Peyer's patch (tissue), 4 donors: ENCODE results near the gene TMTC2. TPM values are rescaled to one million over a fixed set of nuclear protein-coding genes. Genes with fewer than 3 reads are reported as not detected.

Source experiments
- DNase-seq, 3 donors: peaks; one replicate each; pipeline ENCODE4 v3.0.0-alpha.2; 2017 to 2019
- H3K27ac ChIP-seq, 4 donors: fragments of 200-600 bp; sonication (generic); one replicate each; pipeline ENCODE4 v1.5.1; 2016 to 2019
- H3K27me3 ChIP-seq, 2 donors: fragments of 200-600 bp; sonication (generic); one replicate each; pipeline ENCODE4 v1.5.1; 2019
- H3K36me3 ChIP-seq, 3 donors: fragments of 200-600 bp; sonication (generic); one replicate each; pipeline ENCODE4 v1.5.1; 2016 to 2019
- H3K4me1 ChIP-seq, 4 donors: fragments of 200-600 bp; sonication (generic); one replicate each; pipeline ENCODE4 v1.5.1; 2016 to 2019
- H3K4me3 ChIP-seq, 4 donors: fragments of 200-600 bp; sonication (generic); 1 replicate in 3 of 4; 2 replicates in 1 of 4; pipeline ENCODE4 v1.5.1; 2016 to 2019; ENCODE audit warnings: mild to moderate bottlenecking in 1 of 4
- H3K9me3 ChIP-seq, 4 donors: fragments of 200-600 bp; sonication (generic); one replicate each; pipeline ENCODE4 v1.5.1; 2016 to 2019; ENCODE audit warnings: mild to moderate bottlenecking in 1 of 4
- CTCF ChIP-seq, 6 experiments: fragments of 450-650 bp in 4 of 6; fragments of 200-600 bp in 2 of 6; sonication (generic) in 1 of 6; IDR thresholded peaks; one replicate each; pipeline ENCODE4 v1.5.1; 2017 to 2019; ENCODE audit warnings: antibody characterized with exemption in 6 of 6, mild to moderate bottlenecking in 3 of 6, moderate library complexity in 1 of 6
- POLR2A ChIP-seq, 2 donors: fragments of 450-650 bp; IDR thresholded peaks; one replicate each; pipeline ENCODE4 v1.5.1; 2017; ENCODE audit warnings: antibody characterized with exemption in 2 of 2, mild to moderate bottlenecking in 2 of 2, moderate library complexity in 2 of 2
- total RNA-seq, 4 donors: library from RNA; depleted of rRNA; stranded (reverse); fragments of >200 nt; gene quantifications; one replicate each; pipeline ENCODE4 v1.1.0, GENCODE V29; 2016

Gene TMTC2
- total RNA-seq, 4 donors from 2014 or later: 7.0 to 19.8 (median 8.5) TPM

DNA sequence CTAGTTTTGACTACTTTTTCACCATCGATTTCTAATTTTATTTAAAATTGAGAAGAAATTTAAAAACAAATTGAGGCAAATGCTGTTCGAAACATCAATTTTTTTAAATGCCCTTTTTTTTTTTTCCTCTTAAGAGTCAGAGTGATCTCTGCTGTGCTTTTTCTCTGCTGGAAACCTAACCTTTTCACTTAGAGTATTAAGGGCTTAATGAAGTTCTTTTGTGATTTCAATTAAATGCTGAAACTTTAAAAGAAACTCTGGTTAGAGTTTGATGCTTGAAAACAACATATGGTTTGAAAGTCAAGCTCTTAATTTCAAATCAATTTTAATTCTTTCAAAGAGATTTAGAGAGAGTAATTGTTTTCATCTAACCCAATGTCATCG lies 171.8 kb downstream of the TMTC2 start:
- TF ChIP-seq POLR2A (IDR thresholded peaks at IDR 0.05): no peak
- no peak for TF ChIP-seq CTCF (IDR thresholded peaks at IDR 0.05)
- no peaks in the 10 kb centered on the region for H3K9me3 ChIP-seq
- H3K27me3 ChIP-seq: no peaks in the 10 kb centered on the region
- no peak overlapping the region for H3K27ac ChIP-seq
- H3K36me3 ChIP-seq: no peaks in the 10 kb centered on the region
- no peak for DNase-seq
- H3K4me3 ChIP-seq: no peak overlapping the region
- peaks cover 0 to 6% (median 0%) of the 10 kb centered on the region in 4 donors for H3K4me1 ChIP-seq

DNA sequence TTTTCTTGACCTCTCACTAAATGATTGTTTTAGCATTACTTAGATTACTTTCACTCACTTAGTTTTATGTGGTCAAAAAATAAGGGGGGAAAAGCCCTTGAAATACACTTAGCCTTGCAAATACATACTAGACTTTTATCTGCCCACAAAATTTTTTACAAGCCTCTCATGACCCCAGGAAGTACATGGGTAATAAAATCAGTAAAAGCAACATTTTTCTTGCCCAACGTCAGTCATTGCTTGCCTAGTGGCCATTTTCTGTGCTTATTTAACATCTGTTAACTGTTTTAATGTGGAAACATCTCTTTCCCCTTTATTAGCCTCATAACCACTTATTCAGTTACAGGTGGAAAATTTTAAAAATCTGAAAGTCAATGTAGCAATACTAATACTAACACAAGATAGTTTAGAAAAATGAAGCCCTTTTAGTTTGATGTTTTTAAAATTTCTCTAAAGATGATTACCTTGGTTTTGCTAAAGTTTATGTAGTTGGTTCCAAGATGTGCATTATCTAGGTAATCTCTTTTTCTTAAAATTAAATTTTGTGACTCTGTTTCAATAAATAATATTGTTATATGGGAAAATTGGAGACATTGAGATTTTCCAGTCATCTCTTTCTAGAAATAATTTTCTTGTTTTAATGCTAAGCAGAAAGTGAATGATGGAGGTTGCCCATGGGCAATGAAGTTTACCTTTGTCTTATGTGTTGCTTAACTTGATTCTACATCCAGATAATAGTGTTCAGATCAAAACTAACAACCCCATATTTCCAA lies 175.5 kb downstream of the TMTC2 start:
- H3K4me1 ChIP-seq: peaks cover 0 to 11% (median 0%) of the 10 kb centered on the region in 4 donors
- H3K27ac ChIP-seq: no peak overlapping the region
- H3K4me3 ChIP-seq: no peak overlapping the region
- no peak for DNase-seq
- H3K27me3 ChIP-seq: no peaks in the 10 kb centered on the region
- no peaks in the 10 kb centered on the region for H3K9me3 ChIP-seq
- TF ChIP-seq CTCF (IDR thresholded peaks at IDR 0.05) (no peak), POLR2A (IDR thresholded peaks at IDR 0.05) (no peak)
- no peaks in the 10 kb centered on the region for H3K36me3 ChIP-seq

GRCh38 chr12:82862876-82863649 lies 176.4 kb downstream of the TMTC2 start:
- H3K36me3 ChIP-seq: no peaks in the 10 kb centered on the region
- no peak overlapping the region for H3K27ac ChIP-seq
- no peak overlapping the region for H3K4me3 ChIP-seq
- peaks cover 0 to 9% (median 0%) of the 10 kb centered on the region in 4 donors for H3K4me1 ChIP-seq
- H3K27me3 ChIP-seq: no peaks in the 10 kb centered on the region
- H3K9me3 ChIP-seq: no peaks in the 10 kb centered on the region
- DNase-seq: no peak
- no peak for TF ChIP-seq CTCF (IDR thresholded peaks at IDR 0.05)
- TF ChIP-seq POLR2A (IDR thresholded peaks at IDR 0.05): no peak

- no peaks in the 10 kb centered on the region for H3K36me3 ChIP-seq
- H3K4me3 ChIP-seq: no peak overlapping the region
- no peak for DNase-seq
- no peak for TF ChIP-seq CTCF (IDR thresholded peaks at IDR 0.05)
- TF ChIP-seq POLR2A (IDR thresholded peaks at IDR 0.05): no peak
- no peak overlapping the region for H3K27ac ChIP-seq
- H3K4me1 ChIP-seq: peaks cover 0 to 5% (median 0%) of the 10 kb centered on the region in 4 donors
- H3K9me3 ChIP-seq: no peaks in the 10 kb centered on the region
- H3K27me3 ChIP-seq: no peaks in the 10 kb centered on the region
Observed at GRCh38 chr12:82866227-82866775, 179.6 kb downstream of the TMTC2 start.

- Histone ChIP-seq H3K9me3 (no peaks in the 10 kb centered on the region), H3K4me3 (no peak overlapping the region), H3K27me3 (no peaks in the 10 kb centered on the region), H3K36me3 (no peaks in the 10 kb centered on the region), H3K4me1 (peaks cover 0 to 5% (median 0%) of the 10 kb centered on the region in 4 donors), H3K27ac (no peak overlapping the region)
- no peak for TF ChIP-seq CTCF (IDR thresholded peaks at IDR 0.05)
- no peak for TF ChIP-seq POLR2A (IDR thresholded peaks at IDR 0.05)
- DNase-seq: no peak
Observed at GRCh38 chr12:82866946-82867345, 180.2 kb downstream of the TMTC2 start.
